Fibroblast of skin of left quadriceps (primary cell): ENCODE data around the gene SERP1.
"Not testable (repeated sequence)": the region's sequence is repeated elsewhere in the genome, so short reads cannot be mapped to it uniquely, and the experiment has no call there.

Experiments
- DNase-seq, 2 experiments: peaks; one replicate each; pipeline ENCODE4 v3.0.0-alpha.2; 2013; ENCODE audit warnings: low read depth in 2 of 2

The SERP1 gene

GRCh38 chr3:150538324-150539208 is 7.7 kb downstream of the SERP1 start:
- no peak for DNase-seq

- no peak for DNase-seq
These were observed 11.1 kb downstream of the SERP1 start for GRCh38 chr3:150535204-150535603.

- DNase-seq = no peak
These were observed 14.5 kb downstream of the SERP1 start for GRCh38 chr3:150531775-150532174.

- DNase-seq = no peak
These were observed 17.9 kb downstream of the SERP1 start for GRCh38 chr3:150528354-150528797.

- no peak for DNase-seq
These were observed 18.6 kb downstream of the SERP1 start for GRCh38 chr3:150527464-150528255.

- no peak for DNase-seq
These were observed 22.8 kb downstream of the SERP1 start for GRCh38 chr3:150523538-150523937.

GRCh38 chr3:150521463-150521862 is 24.8 kb downstream of the SERP1 start:
- DNase-seq = no peak

- no peak for DNase-seq
These were observed 25.9 kb downstream of the SERP1 start for GRCh38 chr3:150520408-150520807.

GRCh38 chr3:150519026-150519425 is 27.3 kb downstream of the SERP1 start:
- DNase-seq = no peak

- no peak for DNase-seq
These were observed 31.1 kb downstream of the SERP1 start for GRCh38 chr3:150515210-150515609.

GRCh38 chr3:150511122-150511821 is 35.0 kb downstream of the SERP1 start:
- DNase-seq = peak in 1 of 2 experiments; percentile 10

- DNase-seq = no peak
These were observed 36.5 kb downstream of the SERP1 start for GRCh38 chr3:150509780-150510179.

- DNase-seq = no peak
These were observed 37.9 kb downstream of the SERP1 start for GRCh38 chr3:150508401-150508800.

GRCh38 chr3:150504483-150504882 is 41.8 kb downstream of the SERP1 start:
- DNase-seq = no peak

- DNase-seq = no peak
These were observed 42.7 kb downstream of the SERP1 start for GRCh38 chr3:150503402-150504099.

GRCh38 chr3:150500960-150501359 is 45.3 kb downstream of the SERP1 start:
- DNase-seq = not testable (repeated sequence)

- DNase-seq = no peak
These were observed 48.3 kb downstream of the SERP1 start for GRCh38 chr3:150497956-150498355.

GRCh38 chr3:150495563-150496168 is 50.6 kb downstream of the SERP1 start:
- DNase-seq = peak; percentile 45

- no peak for DNase-seq
These were observed 51.1 kb downstream of the SERP1 start for GRCh38 chr3:150495149-150495548.

GRCh38 chr3:150494411-150494977 is 51.8 kb downstream of the SERP1 start:
- no peak for DNase-seq
